ENCODE results near the gene RNASE1.

GRCh38 chr14:20848955-20849570 is 46.4 kb upstream of the RNASE1 start:
- TF ChIP-seq MAX (IDR thresholded peaks at IDR 0.05; ENCODE audit: low read depth, low read length) (no peak), CTCF (IDR thresholded peaks at IDR 0.05; ENCODE audit: low read depth, low read length) (no peak), POLR2A (IDR thresholded peaks at IDR 0.05; ENCODE audit: extremely low read depth, insufficient read length) (no peak)

Data from NB4 (cell line).